Measurements from ENCODE around the gene GABARAPL2.

GRCh38 chr16:75575958-75576357 lies 9.8 kb downstream of the GABARAPL2 start:
- no peak for TF ChIP-seq POLR2AphosphoS5 (IDR thresholded peaks at IDR 0.05; ENCODE audit: borderline replicate concordance, low read depth, low read length)
- TF ChIP-seq EZH2 (IDR thresholded peaks at IDR 0.05) = no peak
- no peak for TF ChIP-seq FOXP2 (optimal IDR thresholded peaks at IDR 0.05; ENCODE audit: control extremely low read depth, extremely low read length, insufficient read depth)

Data from SK-N-MC (cell line).